H1 (cell line): ENCODE measurements around the gene ACADVL.

Source experiments
- CHD2 ChIP-seq: IDR thresholded peaks from 2 replicates; pipeline ENCODE4 v1.6.1; 2012; ENCODE audit warnings: low read length, improper control_type of control experiment
- CREB1 ChIP-seq: IDR thresholded peaks from 2 replicates; pipeline ENCODE4 v1.6.1; 2012; ENCODE audit warnings: inconsistent platforms
- EGR1 ChIP-seq: IDR thresholded peaks from 2 replicates; pipeline ENCODE4 v1.6.1; 2011; ENCODE audit warnings: low read depth, low read length, borderline replicate concordance
- POLR2AphosphoS5 ChIP-seq: IDR thresholded peaks from 2 replicates; pipeline ENCODE4 v1.6.1; 2011; ENCODE audit warnings: low read depth, low read length
- SIN3A ChIP-seq, 2 experiments: IDR thresholded peaks in 1 of 2; conservative IDR thresholded peaks in 1 of 2; 2 replicates each; pipeline ENCODE4 v1.6.1; 2011 to 2012; ENCODE audit warnings: low read length in 2 of 2, improper control_type of control experiment in 1 of 2, low read depth in 1 of 2, mild to moderate bottlenecking in 1 of 2

DNA sequence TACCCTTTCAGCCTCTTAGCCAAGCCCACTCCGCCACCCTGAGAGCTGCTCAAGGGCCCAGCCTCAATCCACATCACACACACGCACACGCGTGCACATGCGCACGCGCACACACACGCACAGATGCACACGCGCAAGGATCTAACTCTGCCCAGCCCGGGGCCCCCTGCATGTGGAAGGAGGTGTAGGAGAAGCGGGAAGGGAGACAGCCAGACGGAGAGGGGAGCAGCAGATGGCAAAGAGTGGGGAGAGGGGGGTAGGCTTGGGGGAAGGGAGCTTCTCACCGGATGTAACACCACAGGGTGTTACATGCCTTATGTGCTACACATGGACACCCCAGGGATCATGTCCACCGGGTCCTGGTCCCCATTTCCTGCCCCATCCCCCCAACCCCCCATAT lies 15.4 kb upstream of the ACADVL start:
- TF ChIP-seq CREB1, result no peak
- TF ChIP-seq CHD2, result no peak
- TF ChIP-seq POLR2AphosphoS5, result no peak
- no peak for TF ChIP-seq EGR1
- TF ChIP-seq SIN3A (conservative IDR thresholded peaks at IDR 0.05 in 1 of 2, IDR thresholded peaks at IDR 0.05 in 1 of 2; ENCODE audit: low read depth in 1 of 2, low read length in 2 of 2), result no peak
